Liver (tissue), 9 donors: ENCODE results near the gene LDLRAD4. TPM values are rescaled to one million over a fixed set of nuclear protein-coding genes. Genes with fewer than 3 reads are reported as not detected.

ENCODE experiments used
- DNase-seq: peaks from one replicate; pipeline ENCODE4 v3.0.0-alpha.2; 2017; ENCODE audit warnings: low spot score
- H3K27ac ChIP-seq, 2 donors: one replicate each; pipeline ENCODE4 v1.7.0; 2013; ENCODE audit warnings: inconsistent platforms in 2 of 2, low read length in 2 of 2, control low read depth in 1 of 2, low read depth in 1 of 2, mild to moderate bottlenecking in 1 of 2
- H3K27me3 ChIP-seq, 4 donors: one replicate each; pipeline versions ENCODE4 v1.6.1 to v1.7.0; 2013; ENCODE audit warnings: low read length in 3 of 4, inconsistent platforms in 1 of 4, mild to moderate bottlenecking in 1 of 4, moderate library complexity in 1 of 4; ENCODE audit not compliant: control insufficient read depth in 4 of 4, insufficient read depth in 4 of 4
- H3K36me3 ChIP-seq, 4 donors: one replicate each; pipeline versions ENCODE4 v1.6.1 to v1.7.0; 2013; ENCODE audit warnings: low read length in 3 of 4, mild to moderate bottlenecking in 3 of 4, low read depth in 1 of 4, moderate library complexity in 1 of 4; ENCODE audit not compliant: control insufficient read depth in 4 of 4, insufficient read depth in 3 of 4
- H3K4me1 ChIP-seq, 4 donors: one replicate each; pipeline versions ENCODE4 v1.6.1 to v1.7.0; 2013; ENCODE audit warnings: low read length in 3 of 4, mild to moderate bottlenecking in 3 of 4, moderate library complexity in 1 of 4; ENCODE audit not compliant: control insufficient read depth in 4 of 4, insufficient read depth in 4 of 4
- H3K4me3 ChIP-seq, 3 donors: one replicate each; pipeline versions ENCODE4 v1.6.1 to v1.7.0; 2013; ENCODE audit warnings: low read length in 3 of 3, control low read depth in 1 of 3, low read depth in 1 of 3, mild to moderate bottlenecking in 1 of 3
- H3K9ac ChIP-seq, 2 donors: one replicate each; pipeline ENCODE4 v1.7.0; 2013; ENCODE audit warnings: low read length in 2 of 2, mild to moderate bottlenecking in 2 of 2, moderate library complexity in 2 of 2, control low read depth in 1 of 2, low read depth in 1 of 2
- H3K9me3 ChIP-seq, 4 donors: one replicate each; pipeline versions ENCODE4 v1.6.1 to v1.7.0; 2013; ENCODE audit warnings: low read length in 3 of 4; ENCODE audit not compliant: control insufficient read depth in 4 of 4
- CTCF ChIP-seq: fragments of 150-350 bp; IDR thresholded peaks from 2 replicates; pipeline ENCODE4 v1.5.1; 2017; ENCODE audit warnings: improper control_type of control experiment, low read depth, low read length; ENCODE audit not compliant: missing input control
- EGR1 ChIP-seq, 2 donors: IDR thresholded peaks; 2 replicates each; pipeline ENCODE4 v1.6.1; 2016 to 2018; ENCODE audit warnings: antibody characterized with exemption in 2 of 2, low read depth in 2 of 2
- FOXA1 ChIP-seq: IDR thresholded peaks from 2 replicates; pipeline ENCODE4 v1.6.1; 2016; ENCODE audit warnings: antibody characterized with exemption
- FOXA2 ChIP-seq: IDR thresholded peaks from 2 replicates; pipeline ENCODE4 v1.6.1; 2016; ENCODE audit warnings: antibody characterized with exemption
- GABPA ChIP-seq, 2 donors: IDR thresholded peaks in 1 of 2; conservative IDR thresholded peaks in 1 of 2; 2 replicates each; pipeline ENCODE4 v1.6.1; 2016; ENCODE audit warnings: antibody characterized with exemption in 2 of 2, mild to moderate bottlenecking in 1 of 2, moderate library complexity in 1 of 2
- HNF4A ChIP-seq, 2 donors: conservative IDR thresholded peaks; 2 replicates each; pipeline ENCODE4 v1.6.1; 2016; ENCODE audit warnings: antibody characterized with exemption in 2 of 2, mild to moderate bottlenecking in 2 of 2
- HNF4G ChIP-seq: IDR thresholded peaks from 2 replicates; pipeline ENCODE4 v1.6.1; 2016; ENCODE audit warnings: antibody characterized with exemption
- JUND ChIP-seq, 2 donors: IDR thresholded peaks; 2 replicates each; pipeline ENCODE4 v1.6.1; 2016; ENCODE audit warnings: antibody characterized with exemption in 2 of 2
- MAX ChIP-seq: IDR thresholded peaks from 2 replicates; pipeline ENCODE4 v1.6.1; 2016; ENCODE audit warnings: antibody characterized with exemption
- RAD21 ChIP-seq, 2 donors: IDR thresholded peaks; 2 replicates each; pipeline ENCODE4 v1.6.1; 2016; ENCODE audit warnings: antibody characterized with exemption in 2 of 2, mild to moderate bottlenecking in 2 of 2
- REST ChIP-seq: IDR thresholded peaks from 2 replicates; pipeline ENCODE4 v1.6.1; 2016; ENCODE audit warnings: antibody characterized with exemption, mild to moderate bottlenecking
- SP1 ChIP-seq: IDR thresholded peaks from 2 replicates; pipeline ENCODE4 v1.6.1; 2018; ENCODE audit warnings: antibody characterized with exemption, mild to moderate bottlenecking
- TAF1 ChIP-seq: conservative IDR thresholded peaks from 2 replicates; pipeline ENCODE4 v1.6.1; 2016; ENCODE audit warnings: antibody characterized with exemption, mild to moderate bottlenecking
- YY1 ChIP-seq: IDR thresholded peaks from 2 replicates; pipeline ENCODE4 v1.6.1; 2016; ENCODE audit warnings: antibody characterized with exemption, mild to moderate bottlenecking
- WGBS: extraction: QIAGEN DNeasy Blood & Tissue Kit; methylation state at CpG from one replicate; pipeline ENCODE4 v1.1.7; 2013; 5-methylcytosine and 5-hydroxymethylcytosine counted together
- polyA plus RNA-seq, 2 donors: library from polyadenylated mRNA; stranded (reverse) in 1 of 2; unstranded in 1 of 2; fragments of 200-250 nt in 1 of 2; fragments of >200 nt in 1 of 2; fragmentation: Nextera tagmentation in 1 of 2; extraction: Ambion mirVana in 1 of 2; gene quantifications; one replicate each; pipeline versions ENCODE4 v1.2.1 to v1.2.3, GENCODE V29; 2013 to 2015
- total RNA-seq, 2 donors: library from RNA; depleted of rRNA; stranded (reverse); fragments of >200 nt; gene quantifications; one replicate each; pipeline ENCODE4 v1.2.3, GENCODE V29; 2014
- donor health status: healthy.
- donor health status: healthy.
- donor health status: healthy.
- donor health status: healthy.
- donor health status: healthy.

The LDLRAD4 gene
- total and polyA plus RNA-seq, 4 donors, result 4.8 to 41.7 (median 12.7) TPM

GRCh38 chr18:13550418-13551304 is 332.1 kb downstream of the LDLRAD4 start:
- WGBS, result 93% methylated on average over 28 of the region's 28 CpGs
- peak overlapping the region in 1 of 2 donors; percentile 48 for H3K27ac ChIP-seq

GRCh38 chr18:13551305-13551603 is 332.7 kb downstream of the LDLRAD4 start:
- H3K27me3 ChIP-seq, result no peaks in the 10 kb centered on the region
- H3K27ac ChIP-seq, result peak overlapping the region in 1 of 2 donors; percentile 48
- no peak overlapping the region for H3K4me3 ChIP-seq
- DNase-seq, result no peak
- H3K36me3 ChIP-seq, result no peaks in the 10 kb centered on the region
- TF ChIP-seq FOXA1, result peak; percentile 92
- peak; percentile 65 for TF ChIP-seq MAX
- peak; percentile 94 for TF ChIP-seq FOXA2
- peak in 1 of 2 donors; percentile 38 for TF ChIP-seq HNF4A (conservative IDR thresholded peaks at IDR 0.05)
- peak in 1 of 2 donors; percentile 37 for TF ChIP-seq RAD21 (IDR thresholded peaks at IDR 0.05)
- no peak for TF ChIP-seq JUND (IDR thresholded peaks at IDR 0.05)
- peaks cover 6 to 38% (median 23%) of the 10 kb centered on the region in 4 donors for H3K4me1 ChIP-seq
- WGBS, result 39% methylated on average over 5 of the region's 5 CpGs
- H3K9ac ChIP-seq, result no peak overlapping the region
- no peaks in the 10 kb centered on the region for H3K9me3 ChIP-seq

More at GRCh38 chr18:13550418-13551304, 332.1 kb downstream of the LDLRAD4 start:
- no peak overlapping the region for H3K9ac ChIP-seq
- no peak overlapping the region for H3K4me3 ChIP-seq
- no peaks in the 10 kb centered on the region for H3K36me3 ChIP-seq
- TF ChIP-seq TAF1 (no peak), EGR1 (IDR thresholded peaks at IDR 0.05; ENCODE audit: low read depth in 2 of 2) (no peak), CTCF (no peak), YY1 (no peak), FOXA2 (no peak), GABPA (IDR thresholded peaks at IDR 0.05 in 1 of 2, conservative IDR thresholded peaks at IDR 0.05 in 1 of 2) (no peak), HNF4G (no peak), FOXA1 (no peak), SP1 (no peak)
- DNase-seq, result no peak
- H3K4me1 ChIP-seq, result peaks cover 6 to 38% (median 23%) of the 10 kb centered on the region in 4 donors
- H3K27me3 ChIP-seq, result no peaks in the 10 kb centered on the region
- H3K9me3 ChIP-seq, result no peaks in the 10 kb centered on the region

GRCh38 chr18:13551841-13552733 is 333.5 kb downstream of the LDLRAD4 start:
- DNase-seq, result no peak
- H3K9ac ChIP-seq, result no peak overlapping the region
- no peak for TF ChIP-seq FOXA1
- TF ChIP-seq TAF1, result no peak
- no peak for TF ChIP-seq REST
- TF ChIP-seq CTCF, result no peak
- no peaks in the 10 kb centered on the region for H3K9me3 ChIP-seq
- WGBS, result 85% methylated on average over 13 of the region's 13 CpGs
- H3K27ac ChIP-seq, result no peak overlapping the region
- no peaks in the 10 kb centered on the region for H3K36me3 ChIP-seq
- H3K4me3 ChIP-seq, result no peak overlapping the region
- peaks cover 6 to 31% (median 17%) of the 10 kb centered on the region in 4 donors for H3K4me1 ChIP-seq
- H3K27me3 ChIP-seq, result no peaks in the 10 kb centered on the region
